Measurements from ENCODE around the gene EIF2AK2.

The EIF2AK2 gene

GRCh38 chr2:37068686-37069085 lies 88.1 kb downstream of the EIF2AK2 start:
- no peak for TF ChIP-seq CTCF (IDR thresholded peaks at IDR 0.05)

GRCh38 chr2:37061776-37062175 lies 95.0 kb downstream of the EIF2AK2 start:
- no peak for TF ChIP-seq CTCF (IDR thresholded peaks at IDR 0.05)

GRCh38 chr2:37061013-37061711 lies 95.6 kb downstream of the EIF2AK2 start:
- no peak for TF ChIP-seq CTCF (IDR thresholded peaks at IDR 0.05)

- no peak for TF ChIP-seq CTCF (IDR thresholded peaks at IDR 0.05)
Measured at GRCh38 chr2:37060446-37060845, 96.3 kb downstream of the EIF2AK2 start.

- no peak for TF ChIP-seq CTCF (IDR thresholded peaks at IDR 0.05)
Measured at GRCh38 chr2:37059841-37060240, 96.9 kb downstream of the EIF2AK2 start.

- TF ChIP-seq CTCF (IDR thresholded peaks at IDR 0.05): no peak
Measured at GRCh38 chr2:37052600-37053332, 104.0 kb downstream of the EIF2AK2 start.

Measured in LNCAP (cell line).